ENCODE measurements around the gene DAAM1.

DNA sequence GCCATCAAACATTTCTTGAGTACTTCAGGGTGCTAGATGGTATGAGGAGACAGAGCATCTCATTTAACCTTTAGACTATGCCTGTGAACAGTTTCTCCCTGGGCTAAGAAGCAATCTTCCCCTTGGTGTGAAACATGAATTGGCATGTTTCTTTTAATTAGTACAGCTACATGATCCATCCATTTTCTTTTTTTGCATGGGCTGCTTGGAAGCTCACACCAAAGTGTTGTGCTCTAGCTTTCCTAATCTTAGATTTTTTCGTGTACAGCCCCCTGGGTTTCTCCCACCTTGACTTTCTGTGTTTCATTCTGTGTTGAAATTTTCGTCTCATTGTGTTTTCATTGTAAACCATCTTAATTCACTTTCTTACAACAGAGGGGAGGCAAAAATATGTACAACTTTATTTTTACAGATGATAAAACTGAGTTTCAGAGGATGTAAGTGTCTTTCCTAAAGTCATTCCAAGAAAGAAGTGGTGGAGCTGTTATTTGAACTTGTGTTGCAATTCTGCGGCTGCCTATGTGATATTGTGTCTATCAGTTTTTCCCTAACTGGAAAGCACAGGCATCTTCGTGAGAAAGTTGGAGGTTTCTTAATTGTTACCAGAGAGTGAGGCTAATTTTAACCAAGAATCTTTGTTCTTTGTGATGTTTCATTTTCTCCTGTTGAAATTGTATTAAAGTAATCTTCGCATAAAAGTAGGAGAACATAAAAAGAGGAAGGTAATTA, 64.5 kb downstream of the DAAM1 start:
- TF ChIP-seq, protein P1, sequence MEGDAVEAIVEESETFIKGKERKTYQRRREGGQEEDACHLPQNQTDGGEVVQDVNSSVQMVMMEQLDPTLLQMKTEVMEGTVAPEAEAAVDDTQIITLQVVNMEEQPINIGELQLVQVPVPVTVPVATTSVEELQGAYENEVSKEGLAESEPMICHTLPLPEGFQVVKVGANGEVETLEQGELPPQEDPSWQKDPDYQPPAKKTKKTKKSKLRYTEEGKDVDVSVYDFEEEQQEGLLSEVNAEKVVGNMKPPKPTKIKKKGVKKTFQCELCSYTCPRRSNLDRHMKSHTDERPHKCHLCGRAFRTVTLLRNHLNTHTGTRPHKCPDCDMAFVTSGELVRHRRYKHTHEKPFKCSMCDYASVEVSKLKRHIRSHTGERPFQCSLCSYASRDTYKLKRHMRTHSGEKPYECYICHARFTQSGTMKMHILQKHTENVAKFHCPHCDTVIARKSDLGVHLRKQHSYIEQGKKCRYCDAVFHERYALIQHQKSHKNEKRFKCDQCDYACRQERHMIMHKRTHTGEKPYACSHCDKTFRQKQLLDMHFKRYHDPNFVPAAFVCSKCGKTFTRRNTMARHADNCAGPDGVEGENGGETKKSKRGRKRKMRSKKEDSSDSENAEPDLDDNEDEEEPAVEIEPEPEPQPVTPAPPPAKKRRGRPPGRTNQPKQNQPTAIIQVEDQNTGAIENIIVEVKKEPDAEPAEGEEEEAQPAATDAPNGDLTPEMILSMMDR (IDR thresholded peaks at IDR 0.05): no peak
- TF ChIP-seq POLR2A (IDR thresholded peaks at IDR 0.05) (no peak), POLR2AphosphoS5 (IDR thresholded peaks at IDR 0.05) (no peak)

Measured in breast epithelium (tissue), 3 donors.